ENCODE data around the gene PLCB1.
"Not testable (repeated sequence)": the region's sequence is repeated elsewhere in the genome, so short reads cannot be mapped to it uniquely, and the experiment has no call there.

PLCB1 gene

DNA sequence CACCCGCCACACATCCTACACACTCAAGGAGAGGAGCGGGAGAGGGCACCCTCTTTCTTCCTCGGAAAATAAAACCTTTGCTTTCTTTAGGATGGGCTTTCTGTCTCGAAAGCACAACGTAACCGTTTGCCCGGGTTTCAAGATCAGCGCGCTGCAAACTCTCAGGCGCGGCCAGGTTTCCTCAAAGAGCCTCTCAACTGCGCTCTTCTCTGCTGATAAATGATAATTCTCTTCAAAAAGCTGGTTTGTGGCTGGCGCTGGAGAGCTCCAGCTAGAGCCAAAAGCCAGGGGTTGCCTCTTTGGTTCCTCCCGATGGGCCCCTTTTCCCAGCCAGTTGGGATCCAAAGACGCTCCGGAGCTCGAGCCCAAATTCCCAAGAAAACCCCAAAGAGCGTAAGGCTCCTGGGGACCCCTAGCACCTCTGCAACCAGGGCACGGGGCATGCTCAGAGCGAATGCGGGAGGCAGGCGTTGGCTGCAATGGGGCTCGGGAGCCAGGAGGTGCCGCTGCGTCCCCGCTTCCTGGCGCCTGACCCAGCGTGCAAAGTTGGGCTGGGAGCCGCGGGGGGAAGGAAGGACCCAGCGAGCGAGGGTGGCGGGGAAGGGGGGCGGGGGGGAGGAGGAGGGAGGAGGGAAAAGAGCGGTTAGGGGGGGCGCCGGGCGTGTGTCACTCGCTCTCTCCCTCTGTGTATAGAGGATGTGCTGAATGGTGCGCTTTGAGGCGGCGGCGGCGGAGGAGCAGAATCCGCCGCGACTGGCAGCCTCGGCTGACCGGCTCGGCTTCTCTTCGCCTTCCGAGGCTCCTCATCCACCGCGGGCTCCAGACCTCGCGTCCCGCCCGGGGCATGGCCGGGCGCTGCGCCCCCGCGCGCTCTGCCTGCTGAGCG lies at the start of gene PLCB1:
PLCB1 (plus strand) TSS at position 669 of the 886 bp plus-strand sequence. CDS start 386 bp downstream, outside the sequence.
- peak; percentile 54 for DNase-seq (ENCODE audit: low read depth, low spot score)

DNA sequence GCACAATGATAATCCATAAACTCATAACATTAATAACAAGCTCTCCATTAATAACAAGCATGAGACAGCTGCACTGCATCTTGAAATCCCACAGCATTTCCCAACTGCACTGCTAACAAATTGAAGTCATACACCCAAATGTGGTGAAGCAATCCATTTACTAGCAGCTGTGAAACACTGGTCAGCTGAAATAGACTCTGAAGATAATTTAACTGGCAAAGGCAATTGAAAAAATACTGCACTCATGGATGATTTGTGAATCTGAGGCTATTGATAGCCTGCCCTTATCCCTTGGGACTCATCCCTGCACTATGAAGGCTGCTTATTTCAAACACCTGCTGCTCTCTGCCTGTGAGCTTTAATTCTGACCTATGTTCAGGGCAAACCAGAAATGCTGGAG lies 49.1 kb upstream of the PLCB1 start:
- DNase-seq (ENCODE audit: low read depth, low spot score) = no peak

DNA sequence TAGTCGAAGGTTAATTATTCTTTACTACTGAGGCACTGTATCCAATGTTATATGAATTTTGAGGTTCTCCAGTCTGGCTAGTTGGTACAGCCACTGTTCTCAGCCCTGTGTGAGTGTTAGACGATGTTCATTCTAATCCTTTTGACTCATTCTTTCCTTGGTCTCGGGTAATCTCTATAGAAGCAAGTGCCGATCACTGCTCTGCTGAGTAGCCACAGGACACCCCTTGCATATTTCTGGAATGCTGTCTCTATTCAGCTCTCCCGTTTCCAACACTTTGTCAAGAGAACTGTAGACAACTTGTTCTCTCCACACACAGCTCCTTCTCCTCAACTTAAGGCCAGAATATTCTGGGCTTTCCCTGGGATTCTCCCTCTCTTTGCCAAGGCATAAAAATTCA lies 42.4 kb upstream of the PLCB1 start:
- DNase-seq (ENCODE audit: low read depth, low spot score) = no peak

DNA sequence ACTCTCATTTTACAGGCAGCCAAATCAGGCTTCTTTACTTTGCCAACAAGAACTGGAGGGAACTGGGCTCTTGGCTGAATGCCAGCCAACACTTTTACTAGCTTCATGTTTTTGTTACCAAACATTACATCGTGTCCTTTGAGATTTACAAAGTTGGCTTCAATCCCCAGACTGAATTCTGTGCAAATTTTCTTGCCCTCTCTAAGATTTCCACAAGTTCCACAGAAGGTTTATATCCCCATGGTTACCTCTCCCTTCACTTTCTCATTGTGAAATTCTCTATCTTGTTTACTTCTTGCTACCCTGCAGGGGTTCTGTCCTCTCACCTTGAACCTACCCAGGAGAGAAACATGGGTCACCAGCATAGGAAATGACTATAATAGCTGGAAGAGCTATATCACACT lies 37.6 kb upstream of the PLCB1 start:
- no peak for DNase-seq (ENCODE audit: low read depth, low spot score)

DNA sequence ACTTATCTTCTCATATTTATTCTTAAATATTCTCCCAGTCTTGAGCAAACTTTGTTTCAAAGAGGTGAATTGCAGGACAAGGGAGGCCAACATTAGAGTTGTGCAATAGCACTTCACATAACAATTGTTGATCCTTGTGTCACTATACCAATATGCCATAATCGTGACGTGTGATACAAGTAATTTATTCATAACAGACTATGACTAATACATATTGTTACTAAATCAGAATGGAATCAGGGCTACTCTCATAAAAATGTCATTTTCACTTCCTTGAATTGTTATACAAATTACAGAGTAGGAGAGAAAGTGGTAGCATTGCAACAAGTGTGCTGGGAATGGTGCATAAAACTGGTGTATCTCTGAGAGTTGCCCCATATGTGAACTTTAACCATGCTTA lies 37.2 kb upstream of the PLCB1 start:
- DNase-seq (ENCODE audit: low read depth, low spot score) = no peak

DNA sequence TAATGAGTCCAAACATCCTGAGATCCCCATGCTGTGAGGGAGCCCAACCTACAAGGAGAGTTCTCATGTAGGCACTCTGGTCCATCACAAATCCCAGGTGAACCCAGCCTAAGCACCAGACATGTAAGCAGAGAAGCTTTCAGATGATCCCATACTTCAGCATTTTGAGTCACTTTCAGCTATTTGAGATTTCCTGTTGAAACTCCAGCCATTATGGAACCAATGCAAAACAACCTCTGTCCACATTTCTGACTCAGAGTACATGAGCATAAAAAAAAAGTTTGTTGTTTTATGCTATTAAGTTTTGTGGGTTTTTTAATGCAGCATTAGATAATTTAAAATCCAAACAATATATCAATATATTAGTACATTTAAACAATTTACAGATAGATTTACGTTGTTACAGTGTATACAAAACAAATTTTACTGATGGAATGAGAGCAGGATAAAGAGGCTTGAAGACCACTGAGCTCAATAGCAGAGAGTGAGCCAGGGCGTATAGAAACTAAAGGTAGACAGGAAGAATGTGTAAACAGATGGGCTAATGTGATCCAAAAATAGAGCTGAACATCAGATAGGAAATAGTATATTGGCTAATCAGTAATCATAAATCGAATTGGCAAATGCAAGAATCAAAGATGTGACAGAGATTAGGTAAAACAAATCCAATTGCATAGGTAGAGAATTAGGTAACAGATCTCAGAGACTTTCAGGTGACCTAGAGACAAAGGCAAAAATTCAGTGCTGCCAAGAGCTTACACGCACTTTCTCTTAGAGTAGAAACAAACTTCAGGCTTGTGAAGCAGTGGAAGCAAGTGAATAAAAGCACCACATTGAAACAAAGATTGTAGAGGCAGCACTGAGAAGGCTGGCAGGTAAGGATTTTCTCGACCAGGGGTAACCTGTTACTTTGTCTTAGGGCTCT lies 36.2 kb upstream of the PLCB1 start:
- no peak for DNase-seq (ENCODE audit: low read depth, low spot score)

DNA sequence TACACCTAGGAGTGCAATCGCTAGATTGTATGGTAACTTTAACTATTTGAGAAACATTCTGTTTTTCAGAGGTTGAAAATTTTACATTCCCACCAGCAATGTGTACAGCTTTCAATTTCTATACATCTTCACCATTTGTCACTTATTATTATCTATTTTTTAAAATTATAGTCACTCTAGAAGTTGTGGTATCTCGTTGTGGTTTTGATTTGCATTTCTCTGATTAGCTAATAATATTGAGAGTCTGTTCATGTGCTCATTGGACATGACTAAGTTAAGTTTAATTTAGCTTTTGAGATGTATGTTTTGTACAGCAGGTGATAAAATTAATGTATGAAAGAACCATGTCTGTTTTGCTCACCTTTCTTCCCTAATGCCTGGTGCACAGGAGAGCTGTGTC lies 34.8 kb upstream of the PLCB1 start:
- no peak for DNase-seq (ENCODE audit: low read depth, low spot score)

DNA sequence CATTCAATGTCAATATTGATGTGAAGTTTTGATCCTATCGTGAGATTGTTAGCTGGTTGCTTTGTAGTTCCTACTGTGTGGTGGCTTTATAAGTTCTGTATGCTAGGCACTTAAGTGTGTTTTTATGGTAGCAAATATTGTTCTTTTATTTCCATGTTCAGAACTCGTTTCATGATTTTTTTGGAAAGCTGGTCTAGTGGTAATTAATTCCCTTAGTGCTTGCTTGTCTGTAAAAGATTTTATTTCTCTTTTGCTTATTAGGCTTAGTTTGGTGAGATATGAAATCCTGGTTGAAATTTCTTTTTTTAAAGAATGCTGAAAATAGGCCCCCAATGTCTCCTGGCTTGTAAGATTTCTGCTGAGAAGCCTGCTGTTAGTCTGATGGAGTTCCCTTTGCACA lies 27.8 kb upstream of the PLCB1 start:
- no peak for DNase-seq (ENCODE audit: low read depth, low spot score)

DNA sequence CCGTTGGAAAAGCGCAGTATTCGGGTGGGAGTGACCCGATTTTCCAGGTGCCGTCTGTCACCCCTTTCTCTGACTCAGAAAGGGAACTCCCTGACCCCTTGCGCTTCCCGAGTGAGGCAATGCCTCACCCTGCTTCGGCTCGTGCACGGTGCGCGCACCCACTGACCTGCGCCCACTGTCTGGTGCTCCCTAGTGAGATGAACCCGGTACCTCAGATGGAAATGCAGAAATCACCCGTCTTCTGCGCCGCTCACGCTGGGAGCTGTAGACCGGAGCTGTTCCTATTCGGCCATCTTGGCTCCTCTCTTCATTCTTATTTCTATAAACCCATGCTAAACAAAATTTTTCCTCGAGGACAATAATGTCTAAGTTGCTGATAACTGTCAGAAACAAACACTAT lies 17.5 kb upstream of the PLCB1 start:
- not testable (repeated sequence) for DNase-seq (ENCODE audit: low read depth, low spot score)

DNA sequence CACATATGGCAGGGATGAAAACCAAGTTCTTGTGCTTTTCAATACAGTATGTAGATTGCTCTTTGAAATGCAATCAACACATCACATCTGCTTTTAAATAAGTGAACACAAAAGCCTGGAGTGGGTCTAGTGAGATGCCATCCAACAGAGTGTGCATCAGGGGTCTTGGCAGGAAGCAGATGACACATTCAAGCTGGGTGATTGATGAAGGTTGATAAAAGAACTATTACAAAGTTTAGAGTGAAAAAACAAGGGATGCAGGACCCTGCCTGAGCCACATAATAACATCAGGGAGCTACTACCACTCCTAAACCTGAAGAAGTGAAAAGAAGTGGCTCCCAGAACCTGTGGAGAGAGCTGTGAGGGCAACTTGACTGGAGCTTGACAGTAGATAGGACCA lies 16.6 kb upstream of the PLCB1 start:
- DNase-seq (ENCODE audit: low read depth, low spot score) = no peak

DNA sequence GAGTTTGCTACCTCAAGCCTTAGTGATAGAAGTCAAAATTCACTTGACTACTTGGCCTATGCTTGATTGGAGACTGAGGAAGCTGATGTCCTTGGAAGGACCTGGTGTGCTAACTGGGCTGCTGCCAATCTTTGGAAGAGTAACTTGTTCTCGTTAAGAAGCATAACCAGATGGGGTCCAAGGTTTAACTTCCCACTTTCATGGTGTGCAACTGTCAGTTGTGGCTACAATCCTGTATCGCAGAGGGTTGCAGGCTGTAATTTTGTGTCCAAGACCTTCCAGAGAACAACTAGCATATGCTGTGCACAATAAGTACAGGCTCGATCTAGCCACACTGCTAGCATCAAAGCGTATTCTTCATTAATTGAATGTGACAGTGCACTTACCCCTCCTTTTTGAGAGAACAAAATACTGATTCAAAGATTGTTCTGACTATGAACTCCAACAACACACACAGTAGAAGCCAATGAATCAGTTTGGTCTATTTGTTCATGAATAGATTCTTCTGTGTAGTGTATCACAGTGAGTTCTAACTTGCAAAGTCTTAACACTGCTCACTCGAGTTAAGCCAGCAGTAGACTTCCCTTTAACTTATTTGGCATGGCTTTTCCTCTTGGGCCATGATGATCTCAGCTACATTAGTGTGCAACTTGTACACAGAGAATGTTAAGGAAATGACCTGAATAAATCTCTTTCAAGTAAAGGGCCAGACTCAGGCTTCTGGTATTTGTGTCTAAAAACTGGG lies 15.8 kb upstream of the PLCB1 start:
- no peak for DNase-seq (ENCODE audit: low read depth, low spot score)

DNA sequence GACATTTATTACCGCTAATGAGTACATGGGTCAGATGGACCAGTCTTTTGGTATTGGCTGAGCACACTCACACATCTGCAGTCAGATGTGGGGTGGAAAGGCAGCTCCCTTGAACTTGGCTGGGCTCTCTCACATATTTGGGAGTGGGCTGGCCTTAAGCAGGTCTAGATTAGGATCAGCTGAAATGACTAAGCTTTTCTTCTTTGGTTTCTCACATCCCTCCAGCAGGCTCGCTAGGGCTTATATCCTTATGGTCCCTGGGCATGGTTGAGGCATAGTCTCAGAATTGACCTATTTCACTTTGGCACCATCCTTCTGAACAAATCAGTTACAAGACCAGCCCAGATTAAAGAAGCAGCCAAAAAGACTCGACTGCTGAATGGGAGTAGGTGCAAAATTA lies 14.4 kb upstream of the PLCB1 start:
- no peak for DNase-seq (ENCODE audit: low read depth, low spot score)

DNA sequence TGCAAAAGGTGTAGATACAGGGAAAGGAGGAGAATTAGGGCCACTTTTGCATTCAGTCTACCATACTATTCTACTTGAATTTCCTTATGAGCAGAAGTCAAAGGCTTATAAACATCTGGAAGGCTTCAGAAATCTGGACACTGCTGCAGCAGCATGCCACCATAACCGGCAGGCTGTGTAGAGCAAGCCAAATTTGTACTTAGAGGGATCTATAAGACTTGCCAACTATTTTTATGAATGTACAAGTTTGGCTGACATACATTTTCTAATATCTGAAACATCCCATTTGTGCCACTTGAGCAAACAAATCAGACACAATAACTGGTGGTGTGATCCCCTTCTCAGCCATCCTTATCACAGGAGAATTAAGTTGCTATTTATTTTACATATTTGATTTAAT lies 14.0 kb upstream of the PLCB1 start:
- DNase-seq (ENCODE audit: low read depth, low spot score) = no peak

DNA sequence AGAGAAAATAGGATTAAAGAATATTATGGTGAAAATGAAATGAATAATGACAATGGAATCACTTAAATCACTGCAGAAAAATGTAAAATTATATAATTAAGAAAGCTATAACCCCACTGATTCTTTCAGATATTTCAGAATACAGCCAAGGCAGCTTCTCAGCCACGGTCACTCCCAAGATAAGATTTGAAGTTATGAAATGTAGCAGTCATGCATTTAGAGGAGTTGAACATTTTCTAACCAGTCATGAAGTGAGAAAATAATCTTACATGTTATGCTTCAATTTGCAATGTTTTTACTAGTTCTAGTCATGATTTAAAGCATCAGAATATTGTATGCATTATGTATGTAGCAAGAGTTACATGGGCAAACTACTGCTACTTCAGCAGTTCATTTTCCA lies 13.3 kb upstream of the PLCB1 start:
- no peak for DNase-seq (ENCODE audit: low read depth, low spot score)

DNA sequence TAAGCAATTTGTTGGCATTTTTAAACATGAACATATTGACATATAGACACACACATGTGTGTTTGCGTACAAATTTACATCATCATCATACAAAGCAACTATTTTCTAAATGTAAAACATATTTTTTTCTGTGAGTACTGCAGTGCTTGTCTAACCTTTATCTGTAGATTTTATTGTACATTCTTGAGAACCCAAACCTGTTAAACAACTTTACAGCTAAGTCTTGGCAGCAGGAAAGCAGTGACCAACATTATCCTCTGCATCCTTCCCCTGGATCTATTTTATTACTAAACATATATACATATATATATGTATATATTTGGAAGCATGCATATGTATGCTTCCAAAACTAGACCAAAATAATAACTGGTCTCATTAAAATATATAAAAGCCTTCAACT lies 10.4 kb upstream of the PLCB1 start:
- no peak for DNase-seq (ENCODE audit: low read depth, low spot score)

DNA sequence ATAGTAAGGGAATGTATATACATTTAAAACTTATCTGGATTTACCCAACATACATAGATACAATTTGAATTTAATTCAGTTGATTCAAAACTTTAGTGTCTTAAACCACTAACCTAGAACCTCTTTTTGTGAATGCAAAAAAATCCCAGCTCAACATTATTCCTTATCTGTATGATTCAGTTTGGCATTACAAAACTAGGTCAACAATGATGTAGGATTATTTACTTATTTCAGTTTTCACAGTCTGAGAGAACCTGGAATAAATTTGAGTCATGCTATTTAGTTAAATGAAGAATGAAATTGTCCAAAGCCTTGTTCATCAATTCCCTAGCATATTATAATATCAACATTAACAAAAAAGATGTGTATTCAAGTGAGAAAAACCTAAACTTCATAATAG lies 7.4 kb upstream of the PLCB1 start:
- no peak for DNase-seq (ENCODE audit: low read depth, low spot score)

DNA sequence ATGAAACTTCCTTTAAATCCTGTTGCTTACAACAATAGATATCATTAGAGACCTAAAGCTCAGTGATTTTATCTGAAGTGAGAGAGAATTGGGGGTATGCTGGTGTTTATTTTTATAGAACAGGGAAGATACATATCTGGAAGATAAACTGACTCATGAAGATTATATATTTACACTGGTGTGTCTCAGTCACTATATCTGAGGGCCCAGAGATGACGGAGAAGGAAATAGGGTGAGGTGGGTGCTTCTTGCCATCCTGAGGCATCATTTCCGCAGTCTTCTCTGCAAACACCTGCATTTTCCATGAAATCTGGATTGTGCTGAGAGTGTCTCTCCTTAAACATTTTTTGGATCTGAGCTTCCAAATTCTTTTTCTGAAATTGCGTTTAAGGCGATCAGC lies 5.9 kb upstream of the PLCB1 start:
- DNase-seq (ENCODE audit: low read depth, low spot score) = no peak

DNA sequence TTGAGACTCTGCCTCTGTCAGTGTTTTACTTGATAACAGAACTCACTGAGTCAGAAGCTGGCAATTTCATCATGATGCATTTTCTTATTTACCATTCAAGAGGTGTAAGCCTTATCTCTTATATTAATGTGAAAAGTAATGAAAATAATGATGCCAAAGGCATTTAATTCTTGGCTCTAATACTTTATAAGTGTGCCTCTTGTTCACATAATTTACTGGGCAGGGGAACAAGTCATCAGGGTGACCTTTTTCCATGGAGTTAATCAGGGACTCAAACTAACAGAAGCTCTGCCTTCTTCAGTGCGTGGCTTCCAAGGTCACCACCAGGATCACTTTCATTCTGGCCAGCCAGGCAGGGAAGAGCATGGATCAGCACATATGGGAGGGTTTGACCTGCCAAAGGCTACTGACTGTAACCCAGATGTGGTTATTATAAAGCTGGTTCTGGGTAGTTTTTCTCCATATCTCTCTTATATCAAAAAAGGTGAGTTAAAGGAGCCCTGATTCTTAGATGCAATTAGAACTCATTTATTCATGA lies 5.2 kb upstream of the PLCB1 start:
- DNase-seq (ENCODE audit: low read depth, low spot score) = no peak

DNA sequence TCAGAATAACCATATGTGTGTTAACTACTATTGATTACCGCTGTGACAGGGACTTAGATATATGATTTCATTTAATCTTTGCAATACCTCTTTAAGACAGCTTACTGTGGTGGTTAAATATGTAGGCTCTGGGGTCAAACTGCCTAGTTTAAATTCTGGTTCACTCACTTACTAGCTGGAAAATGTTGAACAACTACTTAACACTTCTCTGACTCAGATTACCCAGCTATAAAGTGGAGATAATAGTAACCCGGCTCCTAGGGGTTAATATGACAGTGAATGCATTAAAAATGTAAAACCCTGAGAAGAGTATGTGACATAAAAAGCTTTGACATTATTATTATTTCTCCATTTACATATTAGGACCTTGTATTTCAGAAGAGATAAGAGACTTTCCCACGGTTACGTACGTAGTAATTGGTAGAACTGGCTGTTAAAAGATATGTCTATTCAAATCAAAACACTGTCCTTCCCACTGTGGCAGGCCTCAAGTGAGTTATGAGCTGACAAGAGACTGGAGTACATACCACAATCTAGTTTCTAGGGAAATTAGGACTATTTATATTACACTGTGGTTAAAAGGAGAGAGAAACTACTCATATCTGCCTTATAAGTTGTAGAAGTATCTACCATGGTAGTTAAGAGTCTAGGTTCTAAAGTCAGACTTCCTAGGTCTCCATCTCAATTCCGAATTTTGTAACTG lies 4.4 kb upstream of the PLCB1 start:
- DNase-seq (ENCODE audit: low read depth, low spot score) = no peak

DNA sequence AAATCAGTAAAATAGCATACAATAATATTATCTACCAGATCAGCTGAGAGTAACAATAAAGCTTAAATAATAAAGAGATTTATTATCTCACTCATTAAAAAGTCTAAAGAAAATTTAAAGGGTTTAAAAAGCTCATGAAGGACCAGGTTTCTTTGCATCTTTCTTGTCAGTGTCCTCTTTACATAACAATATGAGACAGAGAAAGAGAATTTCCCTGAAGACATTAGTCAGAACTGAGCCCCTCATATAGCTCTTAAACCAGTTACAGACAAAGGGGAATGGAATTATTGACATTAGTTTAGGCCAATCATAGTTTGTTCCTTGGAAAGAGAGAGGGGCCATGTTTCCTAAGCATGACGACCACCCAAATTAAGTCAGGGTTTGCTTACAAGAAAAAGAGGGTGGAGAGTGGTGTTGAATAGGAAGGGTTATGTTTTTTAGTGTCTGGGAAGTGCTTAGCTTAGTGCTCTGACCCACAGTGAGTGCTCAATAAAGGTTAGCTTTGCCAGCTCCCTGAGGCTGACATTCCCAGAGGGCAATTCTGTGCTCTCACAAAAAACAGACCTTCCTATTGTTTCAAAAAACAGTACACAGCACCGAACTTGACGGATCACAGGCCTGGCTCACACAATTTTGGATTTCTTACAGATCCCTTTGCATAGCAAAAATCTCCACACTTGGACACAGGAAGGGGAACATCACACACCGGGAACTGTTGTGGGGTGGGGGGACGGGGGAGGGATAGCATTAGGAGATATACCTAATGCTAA lies 3.6 kb upstream of the PLCB1 start:
- DNase-seq (ENCODE audit: low read depth, low spot score) = no peak

All from iPS DF 19.7 (cell line).